Astrocyte of the hippocampus (primary cell): ENCODE results near the gene CBLC.

ENCODE experiments used
- DNase-seq: peaks from one replicate; pipeline ENCODE4 v3.0.0; 2011; ENCODE audit warnings: low read depth, low spot score

The CBLC gene

GRCh38 chr19:44777715-44778347, at the start of gene CBLC:
Gene CBLC, plus strand, starts transcription at chr19:44777890. Its CDS starts 42 bp downstream, at chr19:44777932.
- DNase-seq = peak; percentile 42

- DNase-seq = no peak
Observed at GRCh38 chr19:44728178-44728577, 49.5 kb upstream of the CBLC start.

GRCh38 chr19:44729516-44730033, 48.1 kb upstream of the CBLC start:
- no peak for DNase-seq

- DNase-seq = no peak
Observed at GRCh38 chr19:44731081-44731480, 46.6 kb upstream of the CBLC start.

GRCh38 chr19:44731622-44732021, 46.1 kb upstream of the CBLC start:
- DNase-seq = no peak

- DNase-seq = no peak
Observed at GRCh38 chr19:44732235-44733014, 45.3 kb upstream of the CBLC start.

- DNase-seq = no peak
Observed at GRCh38 chr19:44734357-44734756, 43.3 kb upstream of the CBLC start.

GRCh38 chr19:44735011-44735410, 42.7 kb upstream of the CBLC start:
- DNase-seq = no peak

- peak; percentile 84 for DNase-seq
Observed at GRCh38 chr19:44737238-44738071, 40.2 kb upstream of the CBLC start.

GRCh38 chr19:44738136-44738535, 39.6 kb upstream of the CBLC start:
- DNase-seq = no peak

- DNase-seq = no peak
Observed at GRCh38 chr19:44738603-44739558, 38.8 kb upstream of the CBLC start.

GRCh38 chr19:44740351-44740824, 37.3 kb upstream of the CBLC start:
- no peak for DNase-seq

- no peak for DNase-seq
Observed at GRCh38 chr19:44741258-44741731, 36.4 kb upstream of the CBLC start.

- peak; percentile 99 for DNase-seq
Observed at GRCh38 chr19:44741841-44742329, 35.8 kb upstream of the CBLC start.

GRCh38 chr19:44742330-44743061, 35.2 kb upstream of the CBLC start:
- no peak for DNase-seq

GRCh38 chr19:44744871-44745332, 32.8 kb upstream of the CBLC start:
- DNase-seq = no peak

- DNase-seq = peak; percentile 71
Observed at GRCh38 chr19:44745341-44745831, 32.3 kb upstream of the CBLC start.

GRCh38 chr19:44745887-44746600, 31.6 kb upstream of the CBLC start:
- no peak for DNase-seq

GRCh38 chr19:44746616-44746945, 31.1 kb upstream of the CBLC start:
- DNase-seq = no peak
